Stimulated activated CD4-positive, alpha-beta T cell treated with anti-CD3 and anti-CD28 coated beads, Interleukin-4, amount 100 ng/mL, for 48 hours (primary cell): ENCODE data around the gene USP28.
A peak's percentile ranks its signal among the peaks of the same experiment; 100 is the strongest.
"Not testable (repeated sequence)": the region's sequence is repeated elsewhere in the genome, so short reads cannot be mapped to it uniquely, and the experiment has no call there.

Experiments
- DNase-seq, 2 donors: peaks; one replicate each; pipeline ENCODE4 v3.0.0-alpha.2; 2020; ENCODE audit warnings: low read depth in 2 of 2

USP28 gene

GRCh38 chr11:113773416-113774173 lies 101.8 kb downstream of the USP28 start, which contains the start of gene ZW10:
Gene ZW10, minus strand, starts transcription at chr11:113773692. Its CDS starts 26 bp downstream, at chr11:113773666.
- peak; percentile 91 for DNase-seq

- DNase-seq, result peak in 1 of 2 donors; percentile 3
These were observed 102.3 kb downstream of the USP28 start for GRCh38 chr11:113773092-113773415.

- DNase-seq, result no peak
These were observed 103.4 kb downstream of the USP28 start for GRCh38 chr11:113771964-113772363.

- DNase-seq, result no peak
These were observed 110.7 kb downstream of the USP28 start for GRCh38 chr11:113764527-113765219.

- DNase-seq, result not testable (repeated sequence)
These were observed 112.3 kb downstream of the USP28 start for GRCh38 chr11:113763040-113763439.

GRCh38 chr11:113760241-113760640 lies 115.1 kb downstream of the USP28 start:
- DNase-seq, result no peak

- DNase-seq, result no peak
These were observed 122.4 kb downstream of the USP28 start for GRCh38 chr11:113752932-113753331.
